SK-N-SH (cell line): Measurements from ENCODE around the gene CIB4. TPM values are rescaled to one million over a fixed set of nuclear protein-coding genes. Genes with fewer than 3 reads are reported as not detected.

Experiments
- CTCF ChIA-PET: fragments of 300-600, 350-600 bp; formaldehyde crosslinking; extraction: SDS; loops from one replicate; lab custom pipeline; 2021; lab: Yijun Ruan, JAX
- POLR2A ChIA-PET: fragments of 350-600 bp; sonication (Branson Sonifier 250); formaldehyde crosslinking; extraction: SDS; loops from one replicate; lab custom pipeline; 2020; ENCODE audit warnings: antibody characterized with exemption, inconsistent platforms; lab: Yijun Ruan, JAX
- DNase-seq: peaks from one replicate; pipeline ENCODE4 v3.0.0; 2012
- H2AFZ ChIP-seq: fragments of 200-600 bp; sonication (generic); 2 replicates; pipeline ENCODE4 v1.8.1; 2016; ENCODE audit warnings: antibody characterized with exemption, mild to moderate bottlenecking, low read depth
- H3F3A ChIP-seq: fragments of 200-600 bp; sonication (generic); replicated peaks from 2 replicates; pipeline ENCODE3; 2016; ENCODE audit warnings: antibody characterized with exemption, mild to moderate bottlenecking; ENCODE audit not compliant: insufficient read depth
- H3K27ac ChIP-seq, 2 experiments: fragments of 200-500 bp in 1 of 2; fragments of 200-600 bp in 1 of 2; sonication (Bioruptor generic) in 1 of 2; sonication (generic), shearing (Covaris generic) in 1 of 2; 2 replicates each; pipeline versions ENCODE4 v1.5.1 to v1.6.1; 2014 to 2016; ENCODE audit warnings: low read depth in 2 of 2, inconsistent platforms in 1 of 2, low read length in 1 of 2, mild to moderate bottlenecking in 1 of 2, mixed read lengths in 1 of 2
- H3K27me3 ChIP-seq: fragments of 200-600 bp; sonication (generic), shearing (Covaris generic); 2 replicates; pipeline ENCODE4 v1.6.1; 2016; ENCODE audit warnings: mixed run types; ENCODE audit not compliant: insufficient read depth
- H3K36me3 ChIP-seq, 2 experiments: fragments of 200-500 bp in 1 of 2; fragments of 200-600 bp in 1 of 2; sonication (Bioruptor generic) in 1 of 2; sonication (generic) in 1 of 2; replicated peaks in 1 of 2; 2 replicates each; pipeline versions ENCODE3 to v1.5.1; 2014 to 2016; ENCODE audit warnings: low read length in 1 of 2, mild to moderate bottlenecking in 1 of 2; ENCODE audit not compliant: insufficient read depth in 2 of 2, control insufficient read depth in 1 of 2
- H3K4me1 ChIP-seq, 2 experiments: fragments of 200-500 bp in 1 of 2; fragments of 200-600 bp in 1 of 2; sonication (Bioruptor generic) in 1 of 2; sonication (generic), shearing (Covaris generic) in 1 of 2; 2 replicates each; pipeline versions ENCODE4 v1.5.1 to v1.6.1; 2014 to 2016; ENCODE audit warnings: low read depth in 1 of 2, low read length in 1 of 2, mixed run types in 1 of 2; ENCODE audit not compliant: insufficient read depth in 2 of 2, control insufficient read depth in 1 of 2
- H3K4me2 ChIP-seq: fragments of 200-600 bp; sonication (generic), shearing (Covaris generic); 2 replicates; pipeline ENCODE4 v1.6.1; 2017; ENCODE audit warnings: mixed run types
- H3K4me3 ChIP-seq, 2 experiments: fragments of 200-500 bp in 1 of 2; fragments of 200-600 bp in 1 of 2; sonication (Bioruptor generic) in 1 of 2; sonication (generic), shearing (Covaris generic) in 1 of 2; 2 replicates each; pipeline versions ENCODE4 v1.5.1 to v1.8.1; 2014 to 2016; ENCODE audit warnings: low read depth in 2 of 2, inconsistent platforms in 1 of 2, low read length in 1 of 2, mild to moderate bottlenecking in 1 of 2, mixed read lengths in 1 of 2, moderate library complexity in 1 of 2
- H3K79me2 ChIP-seq: fragments of 200-600 bp; sonication (generic); 2 replicates; pipeline ENCODE4 v1.8.1; 2017; ENCODE audit warnings: mild to moderate bottlenecking; ENCODE audit not compliant: insufficient read depth
- H3K9ac ChIP-seq: fragments of 200-600 bp; sonication (generic); 2 replicates; pipeline ENCODE4 v1.6.1; 2017; ENCODE audit warnings: mixed run types
- H3K9me2 ChIP-seq: fragments of 200-600 bp; sonication (generic); 2 replicates; pipeline ENCODE4 v1.6.1; 2017; ENCODE audit warnings: mixed run types
- H3K9me3 ChIP-seq: fragments of 200-600 bp; sonication (generic); 2 replicates; pipeline ENCODE4 v1.6.1; 2017; ENCODE audit warnings: mixed run types, mild to moderate bottlenecking, moderate library complexity
- H4K20me1 ChIP-seq: fragments of 200-600 bp; sonication (generic); 2 replicates; pipeline ENCODE4 v1.6.1; 2017; ENCODE audit warnings: mild to moderate bottlenecking, mixed run types; ENCODE audit not compliant: insufficient read depth
- CHD2 ChIP-seq: fragments of 150-350 bp; IDR thresholded peaks from 2 replicates; pipeline ENCODE4 v1.6.1; 2018; ENCODE audit warnings: low read length; ENCODE audit not compliant: partially characterized antibody
- FOSL2 ChIP-seq: IDR thresholded peaks from 2 replicates; pipeline ENCODE4 v1.4.0; 2012; ENCODE audit warnings: low read depth, mild to moderate bottlenecking, moderate library complexity, borderline replicate concordance
- FOXJ3 ChIP-seq: sonication (generic); formaldehyde crosslinking; IDR thresholded peaks from 2 replicates; pipeline ENCODE4 v1.5.1; 2020; ENCODE audit warnings: mild to moderate bottlenecking, missing genetic modification reagents
- GABPA ChIP-seq: IDR thresholded peaks from 2 replicates; pipeline ENCODE4 v1.4.0; 2012; ENCODE audit warnings: low read depth, mild to moderate bottlenecking
- GATA2 ChIP-seq: sonication (generic); formaldehyde crosslinking; IDR thresholded peaks from 2 replicates; pipeline ENCODE4 v1.5.0; 2020; ENCODE audit warnings: mild to moderate bottlenecking, missing genetic modification reagents
- MAX ChIP-seq: IDR thresholded peaks from 2 replicates; pipeline ENCODE4 v1.4.0; 2012; ENCODE audit warnings: low read depth
- MXI1 ChIP-seq: IDR thresholded peaks from 2 replicates; pipeline ENCODE4 v1.6.1; 2012; ENCODE audit warnings: mild to moderate bottlenecking, low read depth, low read length, improper control_type of control experiment
- RAD21 ChIP-seq: IDR thresholded peaks from 2 replicates; pipeline ENCODE4 v1.6.1; 2012; ENCODE audit warnings: mild to moderate bottlenecking, low read length
- RCOR1 ChIP-seq: fragments of 150-350 bp; IDR thresholded peaks from 2 replicates; pipeline ENCODE4 v1.6.1; 2017; ENCODE audit warnings: antibody characterized with exemption, low read length
- RFX5 ChIP-seq: IDR thresholded peaks from 2 replicates; pipeline ENCODE4 v1.6.1; 2012; ENCODE audit warnings: mild to moderate bottlenecking, improper control_type of control experiment, low read length
- RXRA ChIP-seq: IDR thresholded peaks from 2 replicates; pipeline ENCODE4 v1.4.0; 2012; ENCODE audit warnings: low read depth, mild to moderate bottlenecking, borderline replicate concordance
- SIN3A ChIP-seq: IDR thresholded peaks from 2 replicates; pipeline ENCODE4 v1.6.1; 2012; ENCODE audit warnings: low read depth, mild to moderate bottlenecking, low read length, moderate library complexity, borderline replicate concordance
- SMC3 ChIP-seq: IDR thresholded peaks from 2 replicates; pipeline ENCODE4 v1.6.1; 2012; ENCODE audit warnings: low read depth, low read length, improper control_type of control experiment
- TAF1 ChIP-seq: IDR thresholded peaks from 2 replicates; pipeline ENCODE4 v1.6.1; 2012; ENCODE audit warnings: low read depth, mild to moderate bottlenecking, low read length, moderate library complexity, borderline replicate concordance
- TCF12 ChIP-seq: IDR thresholded peaks from 2 replicates; pipeline ENCODE4 v1.4.0; 2012
- TEAD4 ChIP-seq: IDR thresholded peaks from 2 replicates; pipeline ENCODE4 v1.4.0; 2012; ENCODE audit warnings: mild to moderate bottlenecking, borderline replicate concordance; ENCODE audit not compliant: insufficient read depth
- ZBTB33 ChIP-seq: IDR thresholded peaks from 2 replicates; pipeline ENCODE4 v1.4.0; 2012; ENCODE audit warnings: low read depth, borderline replicate concordance
- WGBS: methylation state at CpG from one replicate; pipeline ENCODE4 v1.1.6; 2017; ENCODE audit warnings: low lambda C conversion rate; 5-methylcytosine and 5-hydroxymethylcytosine counted together
- polyA plus RNA-seq, 3 experiments: library from polyadenylated mRNA; depleted of rRNA; stranded (reverse); fragments of >200 nt; gene quantifications; 2 replicates each; pipeline ENCODE4 v1.2.3, GENCODE V29; 2012
- TF ChIP-seq, protein P1 (sequence below): fragments of 150-350 bp; IDR thresholded peaks from 2 replicates; pipeline ENCODE4 v1.6.1; 2016; ENCODE audit warnings: mild to moderate bottlenecking, low read depth, low read length

The CIB4 gene
- polyA plus RNA-seq, 1 of the 3 experiments (the other 2 are of a cell fraction): not detected

DNA sequence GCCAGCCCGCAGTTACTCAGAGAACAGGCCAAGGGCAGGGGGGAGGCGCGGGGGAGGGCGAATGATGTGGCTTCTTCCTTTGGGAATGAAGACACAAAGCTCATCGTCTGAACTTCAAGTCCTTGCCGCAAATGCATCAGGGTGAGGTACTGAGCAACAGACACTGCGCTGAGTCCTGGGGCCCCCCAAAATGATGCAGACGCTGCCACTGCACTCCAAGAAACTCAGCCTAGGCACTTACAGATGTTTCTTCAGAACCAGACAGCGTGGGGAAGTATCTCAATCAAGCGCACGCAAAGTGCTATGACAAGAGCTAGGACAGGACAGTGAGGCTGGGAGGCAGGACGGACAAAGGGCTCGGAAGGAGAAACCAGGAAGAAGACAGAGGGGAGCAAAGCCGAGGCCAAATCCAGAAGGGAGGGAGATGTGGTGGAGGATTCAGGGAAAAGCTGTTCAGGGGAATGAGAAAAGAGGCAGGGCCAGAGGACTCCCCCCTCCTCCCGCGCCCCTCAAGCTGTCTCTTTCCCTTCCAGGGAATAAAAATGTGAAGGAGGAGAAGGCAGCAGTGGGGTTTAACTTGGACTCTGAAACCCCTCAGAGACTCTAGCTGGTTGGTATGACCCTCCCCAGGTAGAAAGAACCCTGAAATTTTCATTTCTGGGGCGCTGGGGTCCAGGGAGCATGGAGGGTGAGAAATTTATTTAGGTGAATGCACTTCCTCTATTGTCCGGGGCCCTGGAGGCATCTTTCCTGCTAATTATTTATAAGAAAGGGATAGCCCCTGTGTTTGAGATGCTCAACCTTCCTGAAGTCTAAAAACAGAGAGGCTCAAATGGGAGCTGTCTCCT lies 34.9 kb downstream of the CIB4 start:
- no peaks in the 10 kb centered on the region for H4K20me1 ChIP-seq
- DNase-seq: peak; percentile 28
- H3K9me3 ChIP-seq: no peaks in the 10 kb centered on the region
- WGBS: 73% methylated on average over 18 of the region's 18 CpGs
- no peaks in the 10 kb centered on the region for H3K36me3 ChIP-seq
- CTCF ChIA-PET: interaction anchor here (0.6 to 18.4 kb wide), 65 partner anchors 10 to 411 kb away, joined by 3 to 944 read pairs (median 7); partner anchors contain the start of genes CIB4, HADHA, HADHB and KCNK3
- POLR2A ChIA-PET: no interaction called here
- no peak overlapping the region for H3K4me3 ChIP-seq
- H3K79me2 ChIP-seq: no peaks in the 10 kb centered on the region
- no peak overlapping the region for H3K9ac ChIP-seq
- no peaks in the 10 kb centered on the region for H3F3A ChIP-seq
- H3K4me2 ChIP-seq: no peak overlapping the region
- H3K4me1 ChIP-seq: peaks cover 0 to 4% of the 10 kb centered on the region in 2 experiments; a peak in 1 of 4 replicates
- H2AFZ ChIP-seq: no peak overlapping the region
- no peak overlapping the region for H3K27ac ChIP-seq
- H3K27me3 ChIP-seq: peaks cover 24% of the 10 kb centered on the region
- no peaks in the 10 kb centered on the region for H3K9me2 ChIP-seq
- no peak for TF ChIP-seq SMC3
- no peak for TF ChIP-seq GABPA
- no peak for TF ChIP-seq FOXJ3
- TF ChIP-seq TEAD4: no peak
- TF ChIP-seq MAX: no peak
- TF ChIP-seq SIN3A: no peak
- TF ChIP-seq FOSL2: no peak
- TF ChIP-seq GATA2 (CRISPR knock-in tag): no peak
- TF ChIP-seq RXRA: no peak
- no peak for TF ChIP-seq TCF12
- TF ChIP-seq ZBTB33: no peak
- TF ChIP-seq RAD21: no peak
- no peak for TF ChIP-seq MXI1
- no peak for TF ChIP-seq RFX5
- no peak for TF ChIP-seq CHD2
- TF ChIP-seq, protein P1, sequence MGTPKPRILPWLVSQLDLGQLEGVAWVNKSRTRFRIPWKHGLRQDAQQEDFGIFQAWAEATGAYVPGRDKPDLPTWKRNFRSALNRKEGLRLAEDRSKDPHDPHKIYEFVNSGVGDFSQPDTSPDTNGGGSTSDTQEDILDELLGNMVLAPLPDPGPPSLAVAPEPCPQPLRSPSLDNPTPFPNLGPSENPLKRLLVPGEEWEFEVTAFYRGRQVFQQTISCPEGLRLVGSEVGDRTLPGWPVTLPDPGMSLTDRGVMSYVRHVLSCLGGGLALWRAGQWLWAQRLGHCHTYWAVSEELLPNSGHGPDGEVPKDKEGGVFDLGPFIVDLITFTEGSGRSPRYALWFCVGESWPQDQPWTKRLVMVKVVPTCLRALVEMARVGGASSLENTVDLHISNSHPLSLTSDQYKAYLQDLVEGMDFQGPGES: no peak
- no peak for TF ChIP-seq RCOR1
- no peak for TF ChIP-seq TAF1
